Breast epithelium (tissue), 3 donors: Measurements from ENCODE around the gene STRA8.

Source experiments
- POLR2AphosphoS5 ChIP-seq, 3 donors: sonication (generic); formaldehyde crosslinking; IDR thresholded peaks; one replicate each; pipeline ENCODE4 v1.6.1; 2017; ENCODE audit warnings: antibody characterized with exemption in 3 of 3
- TF ChIP-seq, protein P1 (sequence below), 3 donors: fragments of 450-650 bp; IDR thresholded peaks; one replicate each; pipeline ENCODE4 v1.5.1; 2016 to 2017; ENCODE audit warnings: antibody characterized with exemption in 3 of 3, mild to moderate bottlenecking in 3 of 3, moderate library complexity in 3 of 3

DNA sequence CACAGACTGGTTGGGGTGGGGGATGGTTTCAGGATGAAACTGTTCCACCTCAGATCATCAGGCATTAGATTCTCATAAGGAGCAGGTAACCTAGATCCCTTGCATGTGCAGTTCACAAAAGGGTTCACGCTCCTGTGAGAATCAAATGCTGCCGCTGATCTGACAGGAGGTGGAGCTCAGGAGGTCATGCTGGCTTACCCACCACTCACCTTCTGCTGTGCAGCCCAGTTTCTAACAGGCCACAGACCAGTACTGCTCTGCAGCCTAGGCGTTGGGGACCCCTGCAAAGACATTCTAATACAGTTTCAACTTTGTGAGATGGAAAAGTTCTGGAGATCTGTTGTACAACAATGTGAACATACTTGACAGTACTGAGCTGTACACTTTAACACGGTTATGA lies 39.9 kb downstream of the STRA8 start:
- TF ChIP-seq, protein P1, sequence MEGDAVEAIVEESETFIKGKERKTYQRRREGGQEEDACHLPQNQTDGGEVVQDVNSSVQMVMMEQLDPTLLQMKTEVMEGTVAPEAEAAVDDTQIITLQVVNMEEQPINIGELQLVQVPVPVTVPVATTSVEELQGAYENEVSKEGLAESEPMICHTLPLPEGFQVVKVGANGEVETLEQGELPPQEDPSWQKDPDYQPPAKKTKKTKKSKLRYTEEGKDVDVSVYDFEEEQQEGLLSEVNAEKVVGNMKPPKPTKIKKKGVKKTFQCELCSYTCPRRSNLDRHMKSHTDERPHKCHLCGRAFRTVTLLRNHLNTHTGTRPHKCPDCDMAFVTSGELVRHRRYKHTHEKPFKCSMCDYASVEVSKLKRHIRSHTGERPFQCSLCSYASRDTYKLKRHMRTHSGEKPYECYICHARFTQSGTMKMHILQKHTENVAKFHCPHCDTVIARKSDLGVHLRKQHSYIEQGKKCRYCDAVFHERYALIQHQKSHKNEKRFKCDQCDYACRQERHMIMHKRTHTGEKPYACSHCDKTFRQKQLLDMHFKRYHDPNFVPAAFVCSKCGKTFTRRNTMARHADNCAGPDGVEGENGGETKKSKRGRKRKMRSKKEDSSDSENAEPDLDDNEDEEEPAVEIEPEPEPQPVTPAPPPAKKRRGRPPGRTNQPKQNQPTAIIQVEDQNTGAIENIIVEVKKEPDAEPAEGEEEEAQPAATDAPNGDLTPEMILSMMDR (IDR thresholded peaks at IDR 0.05), result no peak
- no peak for TF ChIP-seq POLR2AphosphoS5 (IDR thresholded peaks at IDR 0.05)
